ENCODE data around the gene VAPA. TPM values are rescaled to one million over a fixed set of nuclear protein-coding genes. Genes with fewer than 3 reads are reported as not detected.

The VAPA gene
- total and polyA plus RNA-seq, 10 of the 15 experiments (the other 5 are each of a cell fraction or from before 2014, with no cell fraction given), result 70.9 to 252 (median 166) TPM

DNA sequence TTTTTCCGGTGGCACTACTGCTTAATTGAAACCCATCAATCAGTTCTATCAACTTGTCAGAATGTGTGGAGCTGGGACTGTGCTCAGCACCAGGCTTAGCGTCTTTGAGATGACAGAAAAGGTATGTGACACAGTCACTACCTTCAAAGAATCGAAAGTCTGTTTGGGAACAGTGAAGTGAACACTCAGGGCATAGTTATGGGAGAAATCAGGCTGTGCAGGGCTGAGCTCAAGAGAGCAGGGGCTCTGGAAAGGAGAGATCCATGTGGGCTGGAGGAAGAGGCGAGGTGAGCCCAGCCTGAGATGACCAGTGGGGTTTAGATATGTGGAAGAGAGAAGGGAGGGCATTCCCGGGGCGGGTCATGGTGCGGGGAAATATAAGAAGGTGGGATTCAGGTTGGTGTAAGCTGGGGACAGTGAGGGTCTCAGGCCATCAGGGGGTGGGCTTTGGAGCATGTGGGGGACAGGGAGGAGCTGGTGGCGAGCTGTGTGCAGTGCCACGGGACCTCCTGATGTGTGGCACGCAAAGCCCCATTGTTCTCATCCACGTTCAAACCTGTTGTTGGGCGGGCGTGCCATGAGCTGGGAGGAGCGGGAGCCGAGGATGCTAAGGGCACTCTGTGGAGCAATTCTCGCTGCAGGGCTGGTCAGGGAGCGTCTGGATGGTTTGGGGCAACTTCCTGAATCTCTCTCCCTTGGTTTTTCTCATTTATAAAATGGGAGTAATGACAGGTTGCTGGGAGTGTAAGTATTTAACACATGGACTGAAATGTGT, 72.5 kb downstream of the VAPA start:
- WGBS (ENCODE audit: insufficient coverage, insufficient replicate concordance, low lambda C conversion rate, missing lambda C conversion rate), result 25% methylated on average over 16 of the region's 17 CpGs
- POLR2A ChIA-PET, result no interaction called here
- no peak overlapping the region for H2AFZ ChIP-seq (ENCODE audit: control insufficient read depth, low read depth, low read length)
- FAIRE-seq, result no peak
- no peak for DNase-seq (ENCODE audit: low read depth, low spot score)
- no peak overlapping the region for H3K4me2 ChIP-seq (ENCODE audit: control insufficient read depth, insufficient read depth)
- in situ Hi-C loops (cut with MboI) (no loop called here), intact Hi-C loops (cut with micrococcal nuclease; ENCODE audit: unreplicated experiment) (no loop called here)
- no peak for ATAC-seq
- RAD21 ChIA-PET (ENCODE audit: unreplicated experiment), result no interaction called here
- no peaks in the 10 kb centered on the region for H4K20me1 ChIP-seq (ENCODE audit: control insufficient read depth, insufficient read depth)
- BruUV-seq (replicated peaks), result no TSS peak
- H3K27ac ChIP-seq (ENCODE audit: control insufficient read depth, insufficient read depth), result no peak overlapping the region
- no peak overlapping the region for H3K4me3 ChIP-seq
- no peak overlapping the region for H3K9ac ChIP-seq (ENCODE audit: control insufficient read depth, insufficient read depth, low read length)
- no peaks in the 10 kb centered on the region for H3K36me3 ChIP-seq (ENCODE audit: control insufficient read depth in 2 of 2, insufficient read depth in 2 of 2, low read length in 1 of 2)
- no peak for TF ChIP-seq E2F8 (IDR thresholded peaks at IDR 0.05; ENCODE audit: low read depth, partially characterized antibody)
- no peak for TF ChIP-seq SMC3 (IDR thresholded peaks at IDR 0.05; ENCODE audit: borderline replicate concordance, low read length)
- TF ChIP-seq ZBTB40 (IDR thresholded peaks at IDR 0.05; ENCODE audit: borderline replicate concordance), result no peak
- SMC1A ChIA-PET (ENCODE audit: uncharacterized antibody, unreplicated experiment), result no interaction called here
- H3K4me1 ChIP-seq (ENCODE audit: control insufficient read depth, insufficient read depth, low read length), result no peaks in the 10 kb centered on the region
- CTCF ChIA-PET, result no interaction called here
- H3K9me3 ChIP-seq (replicated peaks; ENCODE audit: control insufficient read depth, insufficient read depth, low read length), result no peaks in the 10 kb centered on the region
- no peaks in the 10 kb centered on the region for H3K79me2 ChIP-seq (ENCODE audit: control insufficient read depth, insufficient read depth, low read length)
- H3K27me3 ChIP-seq (replicated peaks in 1 of 2; ENCODE audit: control insufficient read depth in 2 of 2, insufficient read depth in 2 of 2, low read length in 1 of 2), result no peaks in the 10 kb centered on the region; a peak in 2 of 4 replicates

Data from GM12878 (cell line).